Posterior cingulate gyrus (tissue), 11 donors: ENCODE results near the gene ESPN.
A peak's percentile ranks its signal among the peaks of the same experiment; 100 is the strongest.

ENCODE experiments used
- DNase-seq, 10 donors: peaks; one replicate each; pipeline versions ENCODE4 v3.0.0 to v3.0.0-alpha.2; 2020 to 2021; ENCODE audit warnings: mixed read lengths in 3 of 10
- intact Hi-C: fragments of 100-400 bp; cut with DNase I; formaldehyde crosslinking; loops from one replicate; pipeline ENCODE4 v1.15.1; 2023

The ESPN gene

GRCh38 chr1:6473974-6474814 is 49.6 kb downstream of the ESPN start:
- intact Hi-C loops = no loop called here
- DNase-seq = peak in 1 of 10 donors; percentile 73

DNA sequence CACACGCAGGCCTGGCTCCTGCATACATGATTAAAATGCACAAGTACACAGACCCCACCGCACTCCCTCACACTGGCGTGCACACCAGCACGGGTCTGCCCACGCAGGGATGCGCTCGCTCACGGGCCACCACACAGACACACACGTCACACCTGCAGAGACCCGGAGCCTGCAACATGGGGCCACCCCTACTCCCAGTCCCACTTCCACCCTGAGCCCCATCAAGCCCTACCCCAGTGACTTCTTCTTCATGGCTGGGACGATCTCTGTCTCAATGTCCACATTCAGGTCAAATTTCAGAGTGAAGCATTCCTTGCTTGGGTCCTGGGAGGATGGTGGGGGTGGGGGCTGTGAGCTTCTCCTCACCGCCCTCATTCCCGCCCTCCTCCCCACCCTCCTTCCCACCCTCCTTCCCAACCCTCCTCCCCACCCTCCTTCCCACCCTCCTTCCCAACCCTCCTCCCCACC is 50.3 kb downstream of the ESPN start:
- DNase-seq = peak in 1 of 10 donors; percentile 65
- intact Hi-C loops = no loop called here

DNA sequence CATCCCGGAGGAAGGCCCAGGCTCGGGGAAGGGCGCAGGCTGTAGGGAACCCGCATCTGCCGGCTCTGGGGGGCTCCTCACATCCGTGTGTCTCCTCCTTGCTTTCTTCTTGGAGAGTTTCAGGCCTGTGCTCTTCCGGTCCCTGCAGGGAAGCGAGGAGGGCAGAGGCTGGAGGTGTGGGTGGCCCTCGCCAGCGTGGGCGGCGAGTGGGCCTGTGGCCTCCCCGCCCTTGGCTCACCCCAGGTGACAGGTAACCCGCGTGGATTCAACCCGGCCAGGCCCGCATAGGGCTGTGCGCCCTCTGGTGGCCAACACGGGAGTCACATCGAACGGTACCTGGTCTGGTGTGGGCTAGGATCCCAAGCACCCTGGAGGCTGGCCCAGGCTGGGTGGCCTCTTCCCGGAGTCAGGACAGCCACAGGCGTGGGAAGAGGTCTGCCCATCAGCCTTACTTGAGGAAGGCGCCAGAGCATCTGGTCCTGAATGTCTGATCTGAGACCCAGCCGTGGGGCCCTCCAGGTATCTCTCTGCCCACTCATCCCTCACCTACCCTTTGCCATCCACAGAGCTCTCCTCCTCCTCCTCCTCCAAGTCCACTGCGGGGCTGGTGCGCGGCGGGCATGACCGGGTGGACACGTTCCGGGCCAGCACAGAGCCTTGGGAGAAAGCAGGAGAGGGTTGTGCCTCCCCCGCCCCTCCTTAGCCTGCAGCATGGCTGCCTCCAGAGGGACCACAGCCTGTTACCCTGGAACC is 51.0 kb downstream of the ESPN start:
- DNase-seq = peak in 9 of 10 donors; percentile 48 to 95 (median 65)
- intact Hi-C loops = no loop called here

DNA sequence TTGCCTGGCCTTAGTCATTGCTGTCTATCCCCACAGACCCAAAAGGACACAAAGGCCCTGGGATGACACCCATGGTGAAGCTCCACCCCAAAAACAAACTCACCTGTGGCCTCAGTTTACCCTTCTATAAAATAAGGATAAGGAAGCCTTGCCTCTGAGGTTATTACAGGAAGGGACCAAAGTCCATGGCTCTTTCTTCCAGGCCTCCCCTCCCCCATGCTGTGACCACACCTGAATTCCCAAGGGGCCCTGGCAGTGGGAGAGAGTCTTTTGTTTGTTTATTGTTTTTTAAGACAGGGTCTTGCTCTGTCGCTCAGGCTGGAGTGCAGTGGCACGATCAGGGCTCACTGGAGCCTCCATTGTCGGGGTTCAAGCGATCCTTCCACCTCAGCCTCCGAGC is 51.9 kb downstream of the ESPN start:
- DNase-seq = no peak
- intact Hi-C loops = no loop called here

GRCh38 chr1:6477039-6477820 is 52.7 kb downstream of the ESPN start:
- peak in 1 of 10 donors; percentile 81 for DNase-seq
- intact Hi-C loops = no loop called here

GRCh38 chr1:6481820-6482219 is 57.2 kb downstream of the ESPN start:
- DNase-seq = no peak
- intact Hi-C loops = no loop called here

GRCh38 chr1:6483017-6483760 is 58.6 kb downstream of the ESPN start:
- intact Hi-C loops = no loop called here

DNA sequence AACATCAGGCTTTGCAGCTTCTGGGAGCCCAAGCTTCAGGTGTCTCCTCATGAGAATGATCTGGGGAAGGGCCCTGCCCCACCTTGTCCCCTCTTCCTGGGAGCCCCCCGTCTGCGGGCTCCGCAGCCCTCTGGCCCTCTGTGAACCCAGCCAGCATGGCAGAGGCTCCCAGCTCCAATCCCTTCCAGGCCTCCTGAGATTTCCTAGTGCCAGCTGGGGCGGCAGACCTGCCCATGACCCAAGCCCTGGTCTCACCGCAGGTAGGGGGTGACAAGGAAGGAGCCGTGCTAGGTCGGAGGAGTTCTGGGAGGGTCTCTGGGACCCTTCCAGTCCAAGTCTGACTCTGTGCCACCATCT is 59.2 kb downstream of the ESPN start:
- intact Hi-C loops = no loop called here
- DNase-seq = peak in 1 of 10 donors; percentile 55

More at GRCh38 chr1:6483017-6483760, 58.6 kb downstream of the ESPN start:
- peak in 1 of 10 donors; percentile 78 for DNase-seq

GRCh38 chr1:6484826-6485167 is 60.2 kb downstream of the ESPN start:
- intact Hi-C loops = loop anchor here (5.0 kb wide), 1 partner anchor 38 kb away; no protein-coding TSS in a partner anchor
- peak in 1 of 10 donors; percentile 72 for DNase-seq

- intact Hi-C loops = loop anchor here (1.0 to 5.0 kb wide), 2 partner anchors 37 to 161 kb away; no protein-coding TSS in a partner anchor
- peak in 1 of 10 donors; percentile 79 for DNase-seq
Observed at GRCh38 chr1:6485168-6486101, 60.9 kb downstream of the ESPN start.

DNA sequence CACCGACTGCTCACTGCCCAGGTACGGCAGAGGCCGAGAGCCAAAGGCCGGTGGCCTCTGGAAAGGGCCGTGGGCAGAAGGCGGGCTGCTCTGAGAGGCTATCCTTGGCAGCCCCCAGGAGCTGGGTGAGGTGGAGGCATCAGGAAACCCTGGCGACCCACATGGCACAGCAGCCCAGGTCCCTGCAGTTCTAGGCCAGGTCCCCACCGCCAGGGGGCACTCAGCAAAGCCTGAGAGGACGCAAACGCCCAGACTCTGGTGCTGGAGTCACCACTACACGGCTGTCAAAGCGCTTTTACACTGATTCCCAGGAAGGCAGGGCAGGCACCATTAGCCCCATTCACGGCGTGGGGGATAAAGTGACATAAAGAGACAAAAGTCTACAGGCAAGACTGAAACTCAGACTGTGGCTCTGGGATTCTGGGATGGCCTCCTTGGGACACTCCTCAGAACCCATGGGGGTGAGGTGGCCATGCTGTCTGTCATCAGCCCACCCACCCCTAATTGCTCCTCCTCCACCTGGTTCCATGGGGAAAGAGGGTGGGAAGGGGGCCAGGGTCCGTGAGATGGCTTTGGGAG is 61.9 kb downstream of the ESPN start:
- intact Hi-C loops = loop anchor here (1.0 to 5.0 kb wide), 2 partner anchors 36 to 160 kb away; no protein-coding TSS in a partner anchor
- DNase-seq = peak in 9 of 10 donors; percentile 79 to 96 (median 85)

- intact Hi-C loops = loop anchor here (5.0 kb wide), 1 partner anchor 34 kb away; no protein-coding TSS in a partner anchor
- peak in 1 of 10 donors; percentile 58 for DNase-seq
Observed at GRCh38 chr1:6487804-6488484, 63.4 kb downstream of the ESPN start.

GRCh38 chr1:6488602-6489382 is 64.2 kb downstream of the ESPN start:
- intact Hi-C loops = loop anchor here (5.0 kb wide), 1 partner anchor 34 kb away; no protein-coding TSS in a partner anchor
- peak in 1 of 10 donors; percentile 62 for DNase-seq

DNA sequence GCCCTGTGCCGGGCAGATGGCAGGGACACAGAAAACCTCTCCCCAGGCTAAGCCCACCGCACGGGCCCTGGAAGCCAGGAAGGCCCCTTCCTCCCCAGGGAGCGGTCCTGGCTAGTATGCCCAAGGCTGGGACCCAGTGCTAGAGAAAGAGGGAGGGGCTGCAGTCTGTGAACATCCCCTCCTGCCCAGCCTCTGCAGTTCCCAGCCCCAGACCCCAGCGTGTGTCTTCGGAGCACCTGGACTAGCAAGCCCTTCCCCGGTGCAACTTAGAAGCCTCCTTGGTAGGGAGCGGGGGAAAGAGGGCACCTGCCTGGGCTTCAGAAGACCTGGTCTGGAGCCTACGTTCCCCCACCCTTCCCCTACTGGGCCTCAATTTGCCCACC is 64.8 kb downstream of the ESPN start:
- DNase-seq = peak in 1 of 10 donors; percentile 71
- intact Hi-C loops = loop anchor here (5.0 kb wide), 1 partner anchor 33 kb away; no protein-coding TSS in a partner anchor

- intact Hi-C loops = loop anchor here (5.0 kb wide), 1 partner anchor 33 kb away; no protein-coding TSS in a partner anchor
- peak in 9 of 10 donors; percentile 58 to 96 (median 74) for DNase-seq
Observed at GRCh38 chr1:6489799-6490180, 65.2 kb downstream of the ESPN start.

DNA sequence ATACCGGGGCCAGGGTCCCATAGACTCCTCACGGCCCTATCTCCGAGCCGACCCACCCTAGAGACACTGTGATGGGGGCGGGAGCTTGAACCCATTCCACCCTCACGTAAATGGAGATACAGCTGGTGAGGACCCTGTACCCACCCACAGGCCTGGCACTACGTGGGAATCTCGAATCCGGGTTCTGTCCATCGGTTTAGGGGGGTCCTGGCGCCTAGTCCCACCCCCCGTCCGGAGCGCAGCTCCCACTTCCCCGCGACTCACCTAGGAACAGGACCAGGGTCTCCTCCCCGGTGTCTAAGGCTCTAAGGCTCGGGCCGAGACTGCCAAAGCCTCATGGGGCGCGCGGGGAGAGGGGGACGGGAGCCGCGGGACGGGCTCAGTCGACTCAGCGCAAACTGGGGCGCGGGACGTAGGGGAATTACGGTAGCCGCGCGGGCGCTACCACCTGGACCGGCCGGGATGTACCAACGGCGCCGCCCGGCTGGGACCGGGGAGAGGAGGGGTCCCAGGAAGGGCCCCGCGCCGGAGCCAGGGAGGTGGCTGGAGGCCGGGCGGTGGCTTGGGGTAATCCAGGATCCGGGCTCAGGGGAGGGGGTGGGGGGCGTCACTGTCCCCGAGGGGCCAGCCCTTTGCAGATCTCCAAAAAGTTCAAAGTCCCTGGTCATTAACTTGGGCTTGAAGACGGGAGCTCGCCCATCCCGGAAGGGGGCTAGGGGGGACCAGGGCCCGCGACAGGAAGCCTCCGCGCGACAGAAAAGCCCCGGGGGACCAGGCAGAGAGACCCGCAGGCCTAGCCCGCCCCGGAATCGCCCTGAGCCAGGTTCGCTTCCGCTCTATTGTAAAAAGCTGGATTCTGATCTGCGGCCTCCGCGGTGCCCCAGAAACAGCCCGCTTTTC is 65.9 kb downstream of the ESPN start:
- peak in 8 of 10 donors; percentile 50 to 93 (median 60) for DNase-seq
- intact Hi-C loops = no loop called here
